Urothelium cell line (cell line): ENCODE measurements around the gene MS4A18.
"Not testable (repeated sequence)": the region's sequence is repeated elsewhere in the genome, so short reads cannot be mapped to it uniquely, and the experiment has no call there.

ENCODE experiments used
- DNase-seq: peaks from one replicate; pipeline ENCODE4 v3.0.0; 2011; ENCODE audit warnings: low spot score, mixed read lengths
- FAIRE-seq: peaks from 2 replicates; lab custom pipeline; 2011; peaks lifted over from hg19 to GRCh38; lab: Jason Lieb, UNC

Gene MS4A18

GRCh38 chr11:60724420-60724819 is at the start of gene MS4A18:
Gene MS4A18 (plus strand): TSS chr11:60724720.
- FAIRE-seq: no peak
- no peak for DNase-seq

DNA sequence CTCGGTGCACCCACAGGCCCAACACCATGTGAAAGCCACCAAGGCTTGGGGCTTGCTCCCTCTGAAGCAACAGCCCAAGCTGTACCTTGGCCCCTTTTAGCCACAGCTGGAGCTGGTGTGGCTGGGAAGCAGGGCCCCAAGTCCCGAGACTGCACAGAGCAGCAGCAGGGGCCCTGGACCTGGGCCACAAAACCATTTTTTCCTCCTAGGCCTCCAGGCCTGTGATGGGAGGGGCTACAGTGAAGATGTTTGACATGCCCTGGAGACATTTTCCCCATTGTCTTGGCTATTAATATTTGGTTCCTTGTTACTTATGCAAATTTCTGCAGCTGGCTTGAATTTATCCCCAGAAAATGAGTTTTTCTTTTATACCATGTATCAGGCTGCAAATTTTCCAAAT is 46.3 kb upstream of the MS4A18 start:
- not testable (repeated sequence) for FAIRE-seq, DNase-seq

DNA sequence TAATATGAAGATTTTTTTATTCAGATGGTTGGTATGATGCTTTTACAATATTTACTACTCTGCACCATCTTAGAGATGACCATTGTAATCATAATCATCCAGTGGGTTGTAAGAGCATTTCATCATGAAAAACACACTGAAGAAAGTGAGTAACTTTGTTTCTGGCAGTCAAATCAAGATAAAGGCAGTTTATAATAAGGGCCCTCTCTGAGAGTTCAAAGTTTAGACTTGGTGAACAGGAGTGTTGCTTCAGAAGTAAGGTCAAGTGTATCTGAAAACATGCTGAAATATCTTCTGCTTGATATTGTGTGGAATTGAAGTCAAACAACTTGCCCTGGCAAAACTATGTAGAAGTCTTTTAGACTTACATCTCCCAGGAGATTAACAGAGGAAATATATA is 44.6 kb upstream of the MS4A18 start:
- no peak for FAIRE-seq
- no peak for DNase-seq

DNA sequence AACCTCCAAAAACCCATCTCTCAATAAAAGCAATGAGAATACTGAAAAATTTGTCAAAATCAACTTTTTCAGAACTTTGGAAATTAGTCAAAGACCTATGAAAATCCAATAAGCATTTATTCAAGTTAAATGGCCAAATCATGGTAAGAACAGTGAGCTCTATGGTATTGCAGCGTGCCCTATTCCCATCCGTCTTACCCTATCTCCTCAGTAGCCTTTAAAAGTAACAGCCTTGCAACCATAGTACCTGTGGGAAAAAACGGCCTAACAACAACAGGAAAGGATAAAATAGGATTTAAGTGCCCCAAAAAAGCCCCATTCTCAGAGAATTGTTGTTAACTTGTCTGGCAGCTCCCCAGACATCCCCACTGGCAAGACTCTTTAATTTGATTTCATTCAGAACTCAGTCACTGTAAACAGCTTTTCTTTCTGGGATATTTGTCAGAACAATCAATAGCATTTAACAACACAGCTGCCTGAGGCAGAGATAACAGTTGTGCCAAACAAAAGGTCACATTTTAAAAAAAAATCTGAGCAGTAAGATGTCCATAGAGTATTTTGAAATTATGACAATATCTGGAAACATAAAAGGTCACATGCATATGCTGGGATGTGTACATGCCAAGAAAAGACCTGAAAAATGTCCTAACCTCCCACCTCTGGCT is 43.9 kb upstream of the MS4A18 start:
- FAIRE-seq (no peak), DNase-seq (no peak)

- DNase-seq, FAIRE-seq: not testable (repeated sequence)
Observed at GRCh38 chr11:60684541-60684848, 40.0 kb upstream of the MS4A18 start.

DNA sequence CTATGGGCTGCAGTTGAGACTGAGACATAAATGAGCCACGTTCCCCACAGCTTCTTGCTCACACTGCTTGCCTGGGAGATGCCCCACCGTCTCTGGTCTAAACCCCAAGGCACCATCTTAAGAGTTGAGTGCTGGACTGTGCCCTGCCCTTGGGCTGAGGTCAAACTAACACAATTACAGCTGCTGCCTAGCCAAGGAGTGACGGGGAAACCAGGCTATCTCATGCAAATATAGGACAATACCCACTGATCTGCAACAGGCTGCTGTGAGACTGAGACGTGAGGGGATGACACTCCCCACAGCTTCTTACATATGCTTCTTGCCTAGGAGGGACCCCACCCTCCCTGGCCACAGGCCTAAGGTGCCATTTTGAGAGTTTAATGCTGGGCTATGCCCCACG is 32.9 kb upstream of the MS4A18 start:
- FAIRE-seq (no peak), DNase-seq (no peak)

GRCh38 chr11:60699284-60699691 is 25.2 kb upstream of the MS4A18 start, which contains the start of gene MS4A8:
Gene MS4A8 (plus strand): TSS chr11:60699612. CDS start chr11:60700861, 1,249 bp downstream.
- DNase-seq: no peak
- FAIRE-seq: no peak

DNA sequence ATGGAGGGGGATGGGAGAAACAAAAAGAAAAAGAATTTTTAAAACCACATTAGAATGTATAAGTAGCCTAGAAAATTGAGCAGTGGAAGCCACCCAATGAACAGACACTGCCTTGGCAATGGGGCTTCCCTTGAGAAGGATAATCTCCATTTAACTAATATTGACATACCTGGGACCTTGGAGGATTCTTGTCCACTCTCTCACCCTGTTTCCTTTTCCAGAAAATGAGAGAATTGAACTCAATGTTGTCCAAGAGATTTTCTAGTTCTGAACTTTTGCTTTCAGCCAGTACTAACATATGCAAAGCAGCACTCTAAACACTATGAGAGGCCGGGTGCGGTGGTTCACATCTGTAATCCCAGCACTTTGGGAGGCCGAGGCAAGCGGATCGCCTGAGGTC is 24.6 kb upstream of the MS4A18 start:
- no peak for FAIRE-seq

GRCh38 chr11:60700689-60701468 is 23.6 kb upstream of the MS4A18 start:
- FAIRE-seq (no peak), DNase-seq (peak; percentile 55)

More for the DNA sequence above, 24.6 kb upstream of the MS4A18 start:
- DNase-seq: no peak

GRCh38 chr11:60701469-60701818 is 23.1 kb upstream of the MS4A18 start:
- FAIRE-seq: no peak

DNA sequence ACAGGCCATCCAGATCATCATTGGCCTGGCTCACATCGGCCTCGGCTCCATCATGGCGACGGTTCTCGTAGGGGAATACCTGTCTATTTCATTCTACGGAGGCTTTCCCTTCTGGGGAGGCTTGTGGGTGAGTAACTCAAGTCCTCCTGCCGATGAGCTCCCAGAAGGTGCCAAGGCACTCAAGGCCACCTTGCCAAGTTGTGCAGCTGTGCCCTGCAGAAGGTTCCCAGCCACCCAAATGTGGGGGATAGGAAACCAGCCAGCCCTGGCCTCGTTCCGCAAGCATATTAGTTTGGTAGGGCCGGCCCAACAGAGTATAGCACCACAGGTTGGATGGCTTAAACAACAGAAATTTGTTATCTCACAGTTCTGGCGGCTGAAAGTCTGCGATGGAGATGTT is 21.1 kb upstream of the MS4A18 start:
- FAIRE-seq: no peak

More at GRCh38 chr11:60701469-60701818, 23.1 kb upstream of the MS4A18 start:
- DNase-seq: no peak

DNA sequence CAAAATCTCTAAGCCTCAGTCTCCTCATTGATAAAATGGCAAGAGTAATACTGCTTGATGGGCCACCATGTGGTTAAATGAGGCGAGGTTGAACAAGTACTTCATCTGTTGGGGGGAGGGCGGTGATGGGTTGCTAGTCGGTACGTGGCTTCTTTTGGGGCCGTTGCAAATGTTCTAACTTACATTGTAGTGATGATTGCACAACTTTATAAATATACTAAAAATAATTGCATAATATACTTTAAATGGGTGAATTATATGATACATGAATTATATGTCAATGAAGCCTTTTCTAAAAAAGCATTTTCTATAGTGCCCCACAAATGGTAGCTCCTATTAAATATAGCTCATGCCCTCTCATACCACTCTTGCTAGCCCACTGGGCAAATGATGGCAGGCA is 18.6 kb upstream of the MS4A18 start:
- no peak for FAIRE-seq
- no peak for DNase-seq

More for the DNA sequence above, 21.1 kb upstream of the MS4A18 start:
- no peak for DNase-seq

GRCh38 chr11:60706931-60707330 is 17.6 kb upstream of the MS4A18 start:
- DNase-seq: no peak
- no peak for FAIRE-seq

- FAIRE-seq (no peak), DNase-seq (peak; percentile 25)
Observed at GRCh38 chr11:60710482-60710881, 14.0 kb upstream of the MS4A18 start.

DNA sequence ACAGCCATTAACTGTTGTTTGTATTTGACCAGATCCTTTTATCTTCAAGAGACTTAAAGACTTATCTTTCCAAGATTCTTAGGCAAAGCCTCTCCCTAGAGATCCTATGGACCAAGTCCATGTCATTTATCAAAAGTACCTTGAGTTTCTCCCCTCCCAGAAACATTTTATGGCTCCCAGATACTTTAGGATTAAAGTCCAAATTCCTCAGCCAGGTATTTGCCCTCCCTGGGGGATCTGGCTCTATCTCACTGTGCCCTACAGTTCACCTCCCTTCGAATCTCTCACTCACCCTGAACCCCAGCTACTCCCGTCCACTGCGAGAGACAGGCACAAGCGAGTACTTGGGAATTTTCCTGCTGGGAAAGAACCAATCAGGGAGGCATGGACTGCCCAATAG is 13.2 kb upstream of the MS4A18 start:
- FAIRE-seq (no peak), DNase-seq (no peak)

DNA sequence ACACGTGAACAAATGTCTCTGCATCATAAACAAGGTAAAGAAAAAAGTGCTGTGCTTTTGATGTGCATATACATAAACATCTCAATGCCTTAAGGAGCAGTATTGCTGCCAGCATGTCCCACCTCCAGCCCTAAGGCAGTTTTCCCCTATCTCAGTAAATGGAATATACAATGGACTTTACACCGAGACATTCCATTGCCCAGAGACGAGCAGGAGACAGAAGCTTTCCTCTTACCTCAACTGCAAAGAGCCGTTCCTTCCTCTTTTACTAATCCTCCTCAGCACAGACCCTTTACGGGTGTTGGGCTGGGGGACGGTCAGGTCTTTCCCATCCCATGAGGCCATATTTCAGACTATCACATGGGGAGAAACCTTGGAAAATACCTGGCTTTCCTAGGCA is 11.1 kb upstream of the MS4A18 start:
- FAIRE-seq: not testable (repeated sequence)

GRCh38 chr11:60717956-60718355 is 6.6 kb upstream of the MS4A18 start:
- FAIRE-seq (no peak), DNase-seq (no peak)

More for the DNA sequence above, 11.1 kb upstream of the MS4A18 start:
- DNase-seq: not testable (repeated sequence)

GRCh38 chr11:60718524-60719316 is 5.8 kb upstream of the MS4A18 start:
- DNase-seq (no peak), FAIRE-seq (no peak)

DNA sequence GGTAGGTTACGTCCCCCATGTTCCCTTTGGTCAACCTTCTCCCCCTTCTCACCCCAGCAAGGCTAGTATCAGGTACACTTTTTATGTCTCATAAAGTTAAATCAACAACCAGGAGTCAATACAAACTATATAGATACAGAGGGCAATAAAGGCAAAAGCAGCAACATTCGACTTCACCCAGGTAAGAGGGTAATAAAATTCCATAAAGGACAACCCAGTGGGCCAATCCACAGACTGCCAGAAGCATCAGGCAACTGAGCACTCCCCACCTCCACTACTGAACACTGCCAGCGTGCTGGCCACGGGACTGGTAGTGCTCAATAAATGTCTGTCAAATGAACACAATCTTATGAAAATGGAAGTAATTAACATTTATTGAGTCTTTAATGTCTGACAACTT is 5.1 kb upstream of the MS4A18 start:
- no peak for FAIRE-seq
- no peak for DNase-seq

DNA sequence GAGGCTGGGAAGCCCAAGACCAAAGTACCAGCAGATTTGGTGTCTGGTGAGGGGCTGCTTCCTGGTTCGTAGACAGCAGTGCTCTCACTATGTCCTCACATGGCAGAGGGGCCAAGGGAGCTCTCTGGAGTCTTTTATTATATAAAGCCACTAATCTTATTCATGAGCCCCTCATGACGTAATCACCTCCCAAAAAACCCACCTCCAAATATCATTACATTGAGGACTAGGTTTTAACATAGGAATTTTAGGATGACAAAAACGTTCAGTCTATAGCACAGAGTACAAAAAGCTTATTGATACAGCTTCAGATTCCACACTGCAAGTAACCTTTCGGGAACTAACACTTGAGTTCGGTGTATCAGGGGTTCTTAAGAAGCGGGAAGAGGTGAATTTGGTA is 4.1 kb upstream of the MS4A18 start:
- FAIRE-seq (no peak), DNase-seq (no peak)

- DNase-seq (no peak), FAIRE-seq (no peak)
Observed at GRCh38 chr11:60725592-60725991, 1.1 kb downstream of the MS4A18 start.

DNA sequence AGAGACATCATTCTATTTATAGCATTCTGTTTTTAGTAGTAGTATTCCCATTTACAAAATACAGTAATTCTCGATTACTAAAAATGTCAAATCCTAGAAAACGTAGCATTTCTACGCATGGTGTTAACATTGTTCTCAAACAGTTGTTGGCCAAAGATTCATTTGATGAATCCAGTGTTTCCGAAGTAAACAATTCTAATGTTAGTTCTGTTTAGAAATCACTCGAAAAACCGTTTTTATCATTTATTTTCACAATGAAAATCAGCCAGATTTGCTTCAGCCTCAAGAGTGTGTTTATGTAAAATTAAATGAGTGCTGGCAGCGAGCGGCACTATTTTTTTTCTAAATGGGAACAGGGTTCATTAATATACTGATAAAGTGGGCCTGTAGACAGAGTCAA is 7.1 kb downstream of the MS4A18 start:
- FAIRE-seq: no peak
- no peak for DNase-seq
